ENCODE results near the gene MYO15B.

Gene MYO15B

DNA sequence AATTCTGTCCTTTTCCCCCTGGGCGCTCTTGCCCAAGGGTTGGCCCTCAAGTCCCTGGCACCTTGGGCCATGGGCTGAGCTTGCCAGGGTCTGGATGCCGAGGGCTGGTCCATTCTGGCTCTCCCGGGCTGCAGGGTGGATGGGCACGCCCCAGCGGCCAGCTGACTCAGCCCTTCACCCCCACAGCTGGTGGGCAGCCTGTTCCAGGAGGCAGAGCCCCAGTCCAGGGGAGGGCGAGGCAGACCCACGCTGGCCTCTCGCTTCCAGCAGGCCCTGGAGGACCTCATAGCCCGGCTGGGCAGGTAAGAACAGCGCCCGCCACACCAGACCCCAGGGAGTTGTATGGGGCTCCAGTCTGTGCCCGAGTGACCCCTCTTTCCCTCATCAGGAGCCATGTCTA, 15.0 kb downstream of the MYO15B start:
- no peak for DNase-seq (ENCODE audit: low read depth in 2 of 2)

DNA sequence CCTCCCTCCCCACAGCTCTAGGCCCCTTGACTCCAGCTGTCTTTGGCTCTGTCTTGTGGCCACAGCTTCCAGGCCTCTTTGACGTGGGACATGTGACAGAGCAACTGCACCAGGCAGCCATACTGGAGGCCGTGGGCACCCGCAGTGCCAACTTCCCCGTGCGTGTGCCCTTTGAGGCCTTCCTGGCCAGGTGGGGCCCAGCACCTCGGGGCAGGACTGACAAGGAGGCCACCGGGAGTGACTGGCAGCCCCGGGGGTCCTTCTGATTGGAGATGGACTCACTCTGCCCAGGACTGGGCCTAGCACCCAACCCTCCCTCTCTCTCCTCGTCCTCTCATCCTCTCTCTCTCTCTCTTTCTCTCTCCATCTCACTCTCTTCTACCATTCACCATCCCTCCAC, 15.5 kb downstream of the MYO15B start:
- no peak for DNase-seq (ENCODE audit: low read depth in 2 of 2)

DNA sequence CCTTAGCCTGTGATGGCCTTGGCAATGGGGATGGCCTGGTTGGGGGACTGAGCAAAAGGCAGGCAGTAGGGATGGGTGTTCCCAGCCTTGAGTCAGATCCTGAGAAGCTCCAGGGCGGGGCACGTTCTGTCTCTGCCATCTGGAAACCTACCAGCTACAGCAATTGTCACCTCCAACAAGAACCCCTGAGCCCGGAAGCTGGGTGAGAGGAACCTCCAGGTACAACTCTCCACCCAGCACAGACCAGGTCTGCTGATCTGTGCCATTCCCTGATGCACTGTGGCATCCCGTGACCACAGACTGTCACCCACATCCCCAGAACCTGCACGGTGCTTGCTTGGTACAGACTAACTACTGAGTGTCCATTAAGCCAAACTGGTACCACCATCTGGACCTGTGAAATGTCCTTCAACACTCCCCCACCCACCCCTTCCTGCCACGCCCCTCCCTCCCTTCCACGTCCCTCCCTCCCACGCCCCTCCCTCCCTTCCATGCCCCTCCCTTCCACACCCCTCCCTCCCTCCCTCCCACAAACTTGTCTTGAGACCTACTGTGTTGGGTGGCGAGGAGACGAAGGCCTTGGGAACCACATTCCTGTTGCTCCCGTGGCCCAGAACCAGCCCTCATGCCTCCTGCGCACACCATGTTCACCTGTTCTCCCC, 16.6 kb downstream of the MYO15B start:
- no peak for DNase-seq (ENCODE audit: low read depth in 2 of 2)

DNA sequence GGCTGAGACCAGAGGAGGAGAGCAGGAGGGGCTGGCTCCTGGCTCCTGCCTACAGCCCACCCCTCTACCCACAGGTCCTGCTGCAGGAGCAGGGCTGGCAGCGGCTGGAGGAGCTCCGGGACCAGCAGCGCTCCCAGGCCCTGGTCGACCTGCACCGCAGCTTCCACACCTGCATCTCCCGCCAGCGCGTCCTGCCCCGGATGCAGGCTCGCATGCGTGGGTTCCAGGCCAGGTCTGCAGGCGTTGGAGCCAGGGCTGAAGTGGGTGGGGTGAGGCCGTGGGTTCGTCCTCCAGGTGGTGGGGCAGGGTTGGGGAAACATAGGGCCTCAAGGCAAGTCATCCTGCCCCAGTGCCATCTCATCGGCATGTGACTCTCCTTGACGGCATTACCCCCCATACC, 18.2 kb downstream of the MYO15B start:
- DNase-seq (ENCODE audit: low read depth in 2 of 2): no peak

DNA sequence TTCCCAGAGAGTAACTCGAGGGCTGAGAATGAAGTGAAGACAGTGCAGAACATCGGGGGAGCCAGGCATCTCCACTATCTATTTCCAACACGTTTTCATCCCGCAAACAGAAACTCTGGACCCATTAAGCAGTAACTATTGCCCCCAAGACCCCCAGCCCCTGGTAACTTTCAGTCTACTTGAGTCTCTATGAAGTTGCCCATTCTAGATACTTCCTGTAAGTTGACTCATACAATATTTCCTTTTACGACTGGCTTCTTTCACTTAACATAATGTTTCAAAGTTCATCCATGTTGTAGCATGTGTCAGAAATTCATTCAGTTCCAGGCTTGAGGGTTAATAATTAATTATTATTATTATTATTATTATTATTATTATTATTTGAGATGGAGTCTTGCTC, 19.5 kb downstream of the MYO15B start:
- no peak for DNase-seq (ENCODE audit: low read depth in 2 of 2)

DNA sequence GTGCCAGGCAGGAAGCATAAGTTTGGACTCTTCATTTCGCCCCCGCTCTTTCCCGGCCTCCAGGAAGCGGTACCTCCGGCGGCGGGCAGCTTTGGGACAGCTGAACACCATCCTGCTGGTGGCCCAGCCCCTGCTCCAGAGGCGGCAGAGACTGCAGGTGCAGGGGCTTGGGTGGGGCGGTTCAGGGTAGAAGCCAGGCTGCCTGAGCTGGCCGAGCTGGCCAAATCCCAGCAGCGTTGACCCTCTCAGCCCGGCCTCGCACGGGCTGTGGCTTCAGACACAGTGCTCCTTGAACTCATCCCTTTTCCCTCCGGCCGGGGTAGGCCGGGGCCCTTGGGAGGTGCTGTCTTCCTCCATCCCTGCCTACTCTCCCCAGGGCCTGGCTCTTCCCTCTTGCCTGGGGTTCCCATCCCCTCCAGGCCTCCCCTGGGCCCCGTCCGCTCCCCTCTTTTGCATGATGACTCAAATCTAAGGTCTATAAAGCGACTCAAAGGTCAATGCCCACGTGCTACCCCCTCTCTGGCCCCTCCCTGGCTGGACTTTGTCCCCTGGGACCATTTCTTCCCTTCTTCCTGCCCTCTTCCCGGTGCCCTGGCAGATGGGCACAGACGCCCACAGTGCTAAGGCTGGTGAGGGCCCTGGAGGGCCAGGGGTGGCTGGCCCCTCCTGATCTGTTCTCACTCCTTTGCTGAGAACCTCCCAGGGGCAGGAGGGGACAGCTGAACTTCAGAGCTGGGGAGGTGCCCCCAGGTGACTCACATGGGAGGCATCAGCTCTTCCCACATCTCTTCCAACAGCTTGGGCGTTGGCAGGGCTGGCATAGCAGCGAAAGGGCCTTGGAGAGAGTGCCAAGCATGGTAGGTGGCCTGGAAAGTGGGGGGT, 22.7 kb downstream of the MYO15B start:
- DNase-seq (ENCODE audit: low read depth in 2 of 2): no peak

DNA sequence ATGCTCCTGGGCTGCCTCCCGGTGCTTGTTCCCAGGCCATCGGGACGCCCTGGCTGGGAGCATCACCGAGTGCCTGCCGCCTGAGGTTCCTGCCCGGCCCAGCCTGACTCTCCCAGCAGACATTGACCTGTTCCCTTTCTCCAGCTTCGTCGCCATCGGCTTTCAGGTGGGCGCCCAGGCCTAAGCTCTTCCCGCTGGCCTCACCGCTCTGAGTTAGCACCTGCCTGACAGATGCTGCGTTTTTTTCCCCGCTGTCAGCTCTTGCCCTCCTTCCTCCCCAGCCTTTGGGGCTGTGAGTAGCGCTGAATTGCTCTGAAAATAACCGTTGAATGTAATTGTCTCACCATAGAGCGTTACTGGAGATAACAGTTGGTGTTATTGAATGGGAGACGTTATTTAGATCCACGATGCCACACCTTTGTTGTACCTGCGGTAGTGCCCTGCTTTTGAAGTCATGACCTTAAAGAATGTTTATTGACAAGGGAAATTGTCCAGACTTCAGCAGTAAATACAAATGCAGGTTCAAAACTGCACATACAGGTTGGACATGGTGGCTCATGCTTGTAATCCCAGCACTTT, 24.3 kb downstream of the MYO15B start:
- no peak for DNase-seq (ENCODE audit: low read depth in 2 of 2)

DNA sequence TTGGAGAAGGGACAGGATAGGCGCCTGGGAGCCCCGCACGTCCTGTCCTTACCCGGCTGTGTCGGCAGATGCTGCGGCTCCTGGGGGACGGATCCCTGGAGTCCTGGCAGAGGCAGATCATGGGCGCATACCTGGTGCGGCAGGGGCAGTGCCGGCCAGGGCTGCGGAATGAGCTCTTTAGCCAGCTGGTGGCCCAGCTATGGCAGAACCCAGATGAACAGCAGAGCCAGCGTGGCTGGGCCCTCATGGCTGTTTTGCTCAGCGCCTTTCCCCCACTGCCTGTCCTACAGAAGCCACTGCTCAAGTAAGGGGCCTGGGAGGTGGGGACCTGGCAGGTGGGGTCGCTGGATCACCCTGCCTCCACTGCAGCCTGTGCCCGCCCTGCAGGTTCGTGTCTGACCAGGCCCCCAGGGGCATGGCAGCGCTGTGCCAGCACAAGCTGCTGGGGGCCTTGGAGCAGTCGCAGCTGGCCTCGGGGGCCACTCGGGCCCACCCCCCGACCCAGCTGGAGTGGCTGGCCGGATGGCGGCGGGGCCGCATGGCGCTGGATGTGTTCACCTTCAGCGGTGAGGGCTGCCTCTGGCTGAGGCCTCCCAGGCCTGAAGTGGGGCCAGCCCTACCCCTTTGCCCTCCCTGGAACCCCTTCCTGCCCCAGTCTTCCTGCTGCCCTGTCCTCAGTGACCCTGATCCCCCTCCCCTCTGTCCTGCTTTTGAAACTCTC, 25.5 kb downstream of the MYO15B start:
- no peak for DNase-seq (ENCODE audit: low read depth in 2 of 2)

DNA sequence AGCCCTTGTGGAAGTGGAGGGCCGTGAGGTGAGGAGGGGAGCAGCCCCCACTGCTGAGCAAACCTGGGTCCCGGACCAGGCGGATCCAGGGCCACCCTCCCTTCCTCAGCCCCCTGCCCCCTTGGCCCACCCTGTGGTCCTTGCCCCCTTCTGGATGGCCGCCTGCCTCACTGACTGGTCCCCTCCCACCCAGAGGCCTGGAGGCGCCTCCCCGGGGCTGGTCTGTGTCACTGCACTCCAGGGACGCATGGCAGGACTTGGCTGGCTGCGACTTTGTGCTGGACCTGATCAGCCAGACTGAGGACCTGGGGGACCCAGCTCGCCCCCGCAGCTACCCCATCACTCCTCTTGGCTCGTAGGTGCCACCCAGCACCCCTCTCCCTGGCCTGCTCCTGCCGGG, 26.4 kb downstream of the MYO15B start:
- DNase-seq (ENCODE audit: low read depth in 2 of 2): no peak

DNA sequence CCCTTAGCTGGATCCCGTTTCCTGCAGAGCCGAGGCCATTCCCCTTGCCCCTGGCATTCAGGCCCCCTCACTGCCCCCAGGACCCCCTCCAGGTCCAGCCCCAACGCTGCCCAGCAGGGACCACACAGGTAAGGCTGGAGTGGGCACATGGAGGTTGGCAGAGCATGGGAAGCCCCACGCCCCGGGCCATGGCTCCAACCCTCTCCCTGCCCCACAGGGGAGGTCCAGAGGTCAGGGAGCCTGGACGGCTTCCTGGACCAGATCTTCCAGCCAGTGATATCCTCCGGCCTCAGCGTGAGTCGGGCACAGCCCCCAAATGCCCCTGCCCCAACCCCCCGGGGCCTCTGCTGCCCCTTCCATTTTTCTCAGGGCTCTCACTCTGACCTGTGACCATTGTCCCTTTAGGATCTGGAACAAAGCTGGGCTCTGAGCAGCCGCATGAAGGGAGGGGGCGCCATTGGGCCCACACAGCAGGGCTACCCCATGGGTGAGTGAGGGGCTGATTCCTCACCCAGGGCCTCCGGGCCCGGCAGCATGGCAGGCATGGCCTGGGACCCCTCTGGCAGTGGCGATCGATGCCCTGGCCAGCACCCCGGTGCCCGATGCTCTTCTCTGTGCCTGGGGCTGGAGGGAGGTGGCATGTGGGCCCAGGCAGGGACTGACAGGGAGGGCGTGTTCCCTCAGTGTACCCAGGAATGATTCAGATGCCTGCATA, 27.1 kb downstream of the MYO15B start:
- no peak for DNase-seq (ENCODE audit: low read depth in 2 of 2)

DNA sequence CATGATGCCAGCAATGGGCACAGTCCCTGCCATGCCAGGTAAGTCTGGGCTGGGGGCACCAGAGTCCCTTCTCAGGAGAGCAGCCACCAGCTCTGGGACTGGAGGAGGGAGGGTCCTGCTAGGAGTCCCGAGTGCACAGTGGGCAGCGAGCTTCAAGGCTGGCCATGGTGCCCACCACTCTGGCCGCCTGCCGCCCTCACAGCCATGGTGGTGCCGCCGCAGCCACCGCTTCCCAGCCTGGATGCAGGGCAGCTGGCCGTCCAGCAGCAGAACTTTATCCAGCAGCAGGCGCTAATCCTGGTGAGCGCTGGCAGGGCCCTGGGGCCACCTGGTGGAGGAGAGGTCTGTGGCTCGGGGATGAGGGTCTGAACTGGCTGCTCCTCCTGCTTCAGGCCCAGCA, 27.7 kb downstream of the MYO15B start:
- DNase-seq (ENCODE audit: low read depth in 2 of 2): no peak

DNA sequence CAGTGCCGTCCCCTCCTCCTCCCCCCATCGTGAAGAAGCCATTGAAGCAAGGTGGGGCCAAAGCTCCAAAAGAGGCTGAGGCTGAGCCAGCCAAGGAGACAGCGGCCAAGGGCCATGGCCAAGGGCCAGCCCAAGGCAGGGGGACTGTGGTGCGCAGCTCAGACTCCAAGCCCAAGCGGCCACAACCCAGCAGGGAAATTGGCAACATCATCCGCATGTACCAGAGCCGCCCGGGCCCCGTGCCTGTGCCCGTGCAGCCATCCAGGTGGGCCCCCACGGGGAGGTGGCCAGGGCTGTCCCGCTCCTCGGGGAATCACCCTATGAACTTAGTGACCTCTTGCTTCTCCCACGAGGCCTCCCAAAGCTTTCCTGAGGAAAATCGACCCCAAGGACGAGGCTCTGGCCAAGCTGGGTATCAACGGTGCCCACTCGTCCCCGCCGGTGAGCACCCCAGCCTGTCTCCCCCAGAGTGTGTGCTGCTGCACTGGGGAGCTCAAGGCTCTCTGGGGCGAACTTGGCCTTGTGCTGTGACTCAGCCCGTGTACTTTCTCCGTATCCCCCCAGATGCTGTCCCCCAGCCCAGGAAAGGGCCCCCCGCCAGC, 29.0 kb downstream of the MYO15B start:
- DNase-seq (ENCODE audit: low read depth in 2 of 2): no peak

DNA sequence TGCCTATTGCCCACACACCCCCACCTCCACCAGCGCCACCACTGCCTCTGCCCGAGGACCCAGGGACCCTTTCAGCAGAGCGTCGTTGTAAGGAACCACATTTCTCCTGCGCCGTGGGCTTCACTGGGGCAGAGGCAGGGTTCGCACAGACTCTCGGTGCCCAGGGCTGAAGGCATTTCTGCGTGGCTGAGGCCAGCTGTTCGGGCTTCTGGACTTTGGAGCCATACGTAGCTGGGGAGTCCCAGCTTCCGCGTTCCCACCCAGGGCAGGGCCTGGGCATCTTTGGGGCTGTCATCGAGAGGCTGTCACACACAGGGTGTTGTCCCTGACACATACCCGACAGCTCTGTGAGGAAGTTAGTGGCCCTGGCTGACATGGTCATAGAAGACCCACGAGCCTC, 29.6 kb downstream of the MYO15B start:
- no peak for DNase-seq (ENCODE audit: low read depth in 2 of 2)

DNA sequence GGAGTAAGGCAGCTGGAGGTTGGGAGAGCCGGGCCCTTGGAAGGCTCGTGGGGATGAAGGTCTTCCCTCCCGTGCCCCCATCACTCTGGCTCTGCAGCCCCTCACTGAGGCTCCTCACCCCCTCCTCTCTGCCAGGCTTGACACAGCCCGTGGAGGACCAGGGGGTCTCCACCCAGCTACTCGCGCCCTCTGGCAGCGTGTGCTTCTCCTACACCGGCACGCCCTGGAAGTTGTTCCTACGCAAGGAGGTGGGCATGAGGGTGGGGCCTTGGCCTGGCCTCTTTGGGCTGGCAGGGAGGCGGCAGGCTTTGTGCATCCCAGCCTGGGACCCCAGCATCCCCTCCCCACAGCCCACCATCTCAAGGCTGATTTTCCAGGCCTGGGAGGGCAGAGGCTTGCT, 30.1 kb downstream of the MYO15B start:
- DNase-seq (ENCODE audit: low read depth in 2 of 2): no peak

DNA sequence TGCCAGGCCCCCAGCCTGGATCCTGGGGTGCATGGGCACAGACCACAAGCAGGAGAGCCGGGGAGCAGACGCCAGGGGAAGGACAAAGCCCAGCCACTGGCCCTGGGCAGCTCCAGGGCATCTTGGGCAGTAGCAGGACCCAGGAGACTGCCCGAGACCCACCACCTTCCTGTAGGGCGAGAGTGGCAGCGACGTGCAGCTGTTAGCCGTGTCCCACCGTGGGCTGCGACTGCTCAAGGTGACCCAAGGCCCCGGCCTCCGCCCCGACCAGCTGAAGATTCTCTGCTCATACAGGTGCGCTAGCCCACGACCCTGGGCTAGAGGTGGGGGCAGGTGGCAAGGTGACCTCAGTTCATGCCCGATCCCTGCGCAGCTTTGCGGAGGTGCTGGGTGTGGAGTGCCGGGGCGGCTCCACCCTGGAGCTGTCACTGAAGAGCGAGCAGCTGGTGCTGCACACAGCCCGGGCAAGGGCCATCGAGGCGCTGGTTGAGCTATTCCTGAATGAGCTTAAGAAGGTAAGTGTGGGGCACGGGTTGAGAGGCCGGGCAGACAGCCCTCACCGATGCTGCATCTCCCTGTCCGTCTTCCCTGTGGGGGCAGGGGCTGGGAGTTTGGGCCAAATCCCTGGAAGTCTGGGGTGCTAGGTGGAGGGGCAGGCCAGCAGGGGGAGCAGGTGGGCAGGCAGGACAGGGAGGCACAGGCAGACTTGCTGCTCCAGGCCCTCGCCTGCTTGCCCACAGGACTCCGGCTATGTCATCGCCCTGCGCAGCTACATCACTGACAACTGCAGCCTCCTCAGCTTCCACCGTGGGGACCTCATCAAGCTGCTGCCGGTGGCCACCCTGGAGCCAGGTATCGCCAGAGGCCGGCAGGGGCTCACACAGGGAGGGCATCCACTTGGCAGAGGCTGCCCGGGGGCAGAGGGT, 32.2 kb downstream of the MYO15B start:
- DNase-seq (ENCODE audit: low read depth in 2 of 2): no peak

DNA sequence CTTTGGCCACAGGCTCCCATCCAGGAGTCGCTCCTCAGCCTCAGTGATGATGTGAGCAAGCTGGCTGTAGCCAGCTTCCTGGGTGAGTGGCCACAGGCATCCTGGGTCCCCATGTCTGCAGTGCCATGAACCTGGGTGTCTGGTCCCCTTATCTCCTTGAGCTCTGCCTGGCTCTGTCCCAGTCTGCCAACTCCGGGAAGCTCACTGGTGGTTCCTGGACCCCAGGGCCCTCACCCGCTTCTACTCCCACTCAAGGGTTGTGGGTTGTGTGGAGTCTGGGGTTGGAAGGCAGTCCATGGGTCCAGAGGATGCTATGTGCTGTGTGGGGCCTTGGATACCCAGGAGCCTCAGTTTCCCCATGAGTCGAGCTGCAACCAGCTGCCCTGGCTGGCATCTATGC, 33.9 kb downstream of the MYO15B start:
- DNase-seq (ENCODE audit: low read depth in 2 of 2): no peak

DNA sequence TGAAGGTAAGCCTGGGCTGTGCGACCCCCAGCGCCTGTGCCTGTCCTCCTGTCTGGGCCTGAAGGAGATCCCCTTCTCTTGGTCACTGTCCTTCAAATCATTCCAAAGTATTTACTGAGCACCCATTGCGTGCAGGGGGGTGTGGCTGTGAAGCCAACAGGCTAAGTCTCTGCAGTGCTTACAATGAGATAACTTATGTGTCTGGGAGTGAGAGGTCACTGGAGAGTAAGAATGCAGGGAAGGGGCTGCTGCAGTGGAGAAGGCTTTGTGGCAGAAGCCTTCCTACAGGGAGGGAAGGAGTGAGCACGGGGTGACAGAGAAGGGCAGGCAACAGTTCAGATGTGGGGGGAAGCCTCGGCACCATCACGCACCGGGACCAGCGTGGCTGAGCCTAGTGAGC, 34.5 kb downstream of the MYO15B start:
- no peak for DNase-seq (ENCODE audit: low read depth in 2 of 2)

DNA sequence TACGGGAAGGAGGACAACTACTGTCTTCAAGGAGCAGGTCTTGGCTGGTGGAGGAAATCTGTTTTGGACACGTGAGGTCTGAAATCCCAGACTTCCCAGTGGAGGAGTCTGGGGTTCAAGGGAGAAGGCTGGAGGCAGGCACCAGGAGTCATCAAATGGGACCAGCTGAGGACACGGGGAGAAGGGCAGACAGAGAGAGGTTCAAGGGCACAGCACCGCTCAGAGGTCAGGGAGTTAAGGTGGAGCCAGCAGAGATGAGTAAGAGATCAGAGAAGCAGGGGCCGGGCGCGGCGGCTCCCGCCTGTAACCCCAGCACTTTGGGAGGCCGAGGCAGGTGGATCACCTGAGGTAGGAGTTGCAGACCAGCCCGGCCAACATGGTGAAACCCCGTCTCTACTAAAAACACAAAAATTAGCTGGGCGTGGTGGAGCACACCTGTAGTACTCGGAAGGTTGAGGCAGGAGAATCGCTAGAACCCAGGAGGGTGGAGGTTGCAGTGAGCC, 35.2 kb downstream of the MYO15B start:
- no peak for DNase-seq (ENCODE audit: low read depth in 2 of 2)

DNA sequence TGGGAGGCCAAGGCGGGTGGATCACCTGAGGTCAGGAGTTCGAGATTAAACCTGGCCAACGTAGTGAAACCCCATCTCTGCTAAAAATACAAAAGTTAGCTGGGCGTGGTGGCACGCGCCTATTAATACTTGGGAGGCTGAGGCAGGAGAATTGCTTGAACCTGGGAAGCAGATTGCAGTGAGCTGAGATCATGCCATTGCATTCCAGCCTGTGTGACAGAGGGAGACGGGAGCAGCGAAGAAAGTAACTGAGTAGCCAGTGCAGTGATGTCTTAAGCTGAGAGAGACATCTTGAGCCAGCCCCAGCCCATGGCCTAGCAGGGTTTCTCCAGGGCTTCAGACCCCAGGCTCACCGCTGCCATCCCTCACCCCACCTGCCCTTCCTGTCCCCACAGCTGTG, 35.8 kb downstream of the MYO15B start:
- no peak for DNase-seq (ENCODE audit: low read depth in 2 of 2)

DNA sequence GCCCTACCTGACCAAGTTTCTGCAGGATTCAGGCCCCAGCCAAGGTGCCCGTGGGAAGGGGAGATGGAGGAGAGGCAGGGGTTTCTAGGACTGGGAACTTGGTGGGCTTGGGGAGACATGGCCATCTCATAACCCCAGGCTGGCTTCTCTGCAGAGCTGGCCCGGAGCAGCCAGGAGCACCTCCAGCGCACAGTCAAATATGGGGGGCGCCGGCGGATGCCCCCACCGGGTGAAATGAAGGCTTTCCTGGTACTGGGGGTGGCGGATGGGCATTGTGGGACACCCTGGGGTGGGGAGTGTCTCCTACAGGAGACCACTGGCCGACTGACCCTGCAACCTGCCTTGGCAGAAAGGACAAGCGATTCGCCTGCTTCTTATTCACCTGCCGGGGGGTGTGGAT, 36.4 kb downstream of the MYO15B start:
- no peak for DNase-seq (ENCODE audit: low read depth in 2 of 2)
